LNCaP clone FGC (cell line): ENCODE measurements around the gene TTLL6.

Source experiments
- DNase-seq: peaks from one replicate; pipeline ENCODE4 v3.0.0-alpha.2; 2011; ENCODE audit warnings: low read depth
- H3K4me3 ChIP-seq: 2 replicates; pipeline ENCODE4 v1.5.1; 2011; ENCODE audit warnings: mild to moderate bottlenecking, low read depth, low read length, control low read depth
- TF ChIP-seq, protein P1 (sequence below): IDR thresholded peaks from 2 replicates; pipeline ENCODE4 v1.5.1; 2012; ENCODE audit warnings: mild to moderate bottlenecking; ENCODE audit not compliant: control insufficient read depth, insufficient read depth; ENCODE audit errors: extremely low read depth

Gene TTLL6

DNA sequence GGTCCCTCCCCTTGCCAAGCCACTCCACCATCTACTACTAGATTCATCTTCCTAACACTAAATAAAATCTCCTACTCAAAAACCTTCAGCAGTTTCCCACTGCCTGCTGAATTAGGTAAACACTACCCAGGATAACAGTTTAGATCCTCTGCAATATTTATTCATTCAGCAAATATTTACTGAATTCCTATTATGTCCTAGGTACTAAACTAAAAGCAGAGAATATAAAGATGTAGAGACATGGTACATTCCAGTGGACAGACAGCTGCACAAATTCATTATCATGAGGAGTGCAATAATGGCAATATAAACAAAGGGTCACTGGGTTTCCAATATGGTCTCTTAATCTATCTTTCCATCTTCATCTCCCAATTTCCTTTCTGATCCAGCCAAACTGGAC is 57.7 kb downstream of the TTLL6 start:
- TF ChIP-seq, protein P1, sequence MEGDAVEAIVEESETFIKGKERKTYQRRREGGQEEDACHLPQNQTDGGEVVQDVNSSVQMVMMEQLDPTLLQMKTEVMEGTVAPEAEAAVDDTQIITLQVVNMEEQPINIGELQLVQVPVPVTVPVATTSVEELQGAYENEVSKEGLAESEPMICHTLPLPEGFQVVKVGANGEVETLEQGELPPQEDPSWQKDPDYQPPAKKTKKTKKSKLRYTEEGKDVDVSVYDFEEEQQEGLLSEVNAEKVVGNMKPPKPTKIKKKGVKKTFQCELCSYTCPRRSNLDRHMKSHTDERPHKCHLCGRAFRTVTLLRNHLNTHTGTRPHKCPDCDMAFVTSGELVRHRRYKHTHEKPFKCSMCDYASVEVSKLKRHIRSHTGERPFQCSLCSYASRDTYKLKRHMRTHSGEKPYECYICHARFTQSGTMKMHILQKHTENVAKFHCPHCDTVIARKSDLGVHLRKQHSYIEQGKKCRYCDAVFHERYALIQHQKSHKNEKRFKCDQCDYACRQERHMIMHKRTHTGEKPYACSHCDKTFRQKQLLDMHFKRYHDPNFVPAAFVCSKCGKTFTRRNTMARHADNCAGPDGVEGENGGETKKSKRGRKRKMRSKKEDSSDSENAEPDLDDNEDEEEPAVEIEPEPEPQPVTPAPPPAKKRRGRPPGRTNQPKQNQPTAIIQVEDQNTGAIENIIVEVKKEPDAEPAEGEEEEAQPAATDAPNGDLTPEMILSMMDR = no peak
- peak; percentile 79 for DNase-seq
- no peak overlapping the region for H3K4me3 ChIP-seq

DNA sequence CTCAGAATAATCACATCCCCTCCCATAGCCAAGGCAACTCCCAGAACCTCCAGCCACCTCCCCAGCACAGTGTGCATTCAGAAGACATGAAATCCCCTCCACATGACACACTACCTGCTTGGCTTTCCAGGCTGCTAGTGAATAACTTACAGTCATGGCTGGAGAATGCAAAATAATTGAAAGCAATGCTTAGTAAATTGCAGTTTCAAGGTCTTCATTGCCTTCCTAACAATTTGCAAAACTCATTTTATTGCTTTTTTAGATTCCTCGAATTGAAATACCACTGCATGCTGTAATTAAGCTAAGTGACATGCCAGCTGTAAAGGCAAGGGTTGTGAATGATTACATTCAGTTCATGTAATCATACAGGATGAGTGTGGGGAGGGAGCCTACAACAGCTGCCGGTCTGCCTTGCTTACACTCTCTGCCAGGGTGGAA is 59.5 kb downstream of the TTLL6 start:
- DNase-seq = no peak

DNA sequence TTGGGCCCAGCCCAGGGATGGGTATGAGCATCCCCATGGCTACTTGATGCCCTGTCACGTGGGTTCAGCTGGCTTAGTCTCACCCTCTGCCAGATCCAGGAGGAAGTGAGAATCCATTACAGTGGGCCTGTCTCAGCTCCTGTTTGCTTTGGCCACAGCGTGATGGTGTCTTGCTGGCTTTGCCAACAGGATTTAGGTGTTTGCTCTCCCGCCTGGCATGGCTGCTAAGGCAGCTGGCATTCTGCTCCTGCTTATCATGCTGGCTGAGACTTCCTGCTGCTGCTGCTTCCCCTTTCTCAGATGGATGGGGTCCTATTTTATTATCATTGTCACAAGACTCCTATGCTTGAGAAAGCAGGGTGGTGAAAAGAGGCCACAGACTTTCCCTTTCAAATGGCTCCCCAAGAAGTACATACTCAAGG is 60.2 kb downstream of the TTLL6 start:
- TF ChIP-seq, protein P1 = no peak
- H3K4me3 ChIP-seq = peak overlapping the region; percentile 15; the same call in 1 of the 2 replicates
- peak; percentile 99 for DNase-seq

More for the DNA sequence above, 59.5 kb downstream of the TTLL6 start:
- peak overlapping the region; percentile 15; the same call in 1 of the 2 replicates for H3K4me3 ChIP-seq
- TF ChIP-seq, protein P1 = no peak

DNA sequence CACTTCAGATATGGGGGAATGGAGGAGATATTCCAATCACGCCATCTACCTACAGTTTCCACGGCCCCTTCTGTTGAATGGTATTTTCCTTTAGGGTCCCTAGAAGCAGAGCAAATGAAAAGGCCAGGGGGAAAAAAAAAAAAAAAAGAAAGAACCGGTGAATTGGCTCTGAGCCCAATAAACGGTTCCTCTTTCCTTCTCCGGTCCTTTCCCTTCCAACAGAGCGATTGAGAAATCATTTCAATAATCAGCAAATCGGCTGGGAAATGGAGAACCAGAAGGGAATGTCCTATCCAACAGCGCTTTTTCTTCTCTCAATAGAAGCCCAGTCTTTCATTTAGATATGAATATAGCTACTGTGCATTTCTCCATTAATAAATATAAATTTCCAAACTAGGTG is 61.7 kb downstream of the TTLL6 start:
- H3K4me3 ChIP-seq = no peak overlapping the region
- TF ChIP-seq, protein P1 = no peak
- DNase-seq = no peak

DNA sequence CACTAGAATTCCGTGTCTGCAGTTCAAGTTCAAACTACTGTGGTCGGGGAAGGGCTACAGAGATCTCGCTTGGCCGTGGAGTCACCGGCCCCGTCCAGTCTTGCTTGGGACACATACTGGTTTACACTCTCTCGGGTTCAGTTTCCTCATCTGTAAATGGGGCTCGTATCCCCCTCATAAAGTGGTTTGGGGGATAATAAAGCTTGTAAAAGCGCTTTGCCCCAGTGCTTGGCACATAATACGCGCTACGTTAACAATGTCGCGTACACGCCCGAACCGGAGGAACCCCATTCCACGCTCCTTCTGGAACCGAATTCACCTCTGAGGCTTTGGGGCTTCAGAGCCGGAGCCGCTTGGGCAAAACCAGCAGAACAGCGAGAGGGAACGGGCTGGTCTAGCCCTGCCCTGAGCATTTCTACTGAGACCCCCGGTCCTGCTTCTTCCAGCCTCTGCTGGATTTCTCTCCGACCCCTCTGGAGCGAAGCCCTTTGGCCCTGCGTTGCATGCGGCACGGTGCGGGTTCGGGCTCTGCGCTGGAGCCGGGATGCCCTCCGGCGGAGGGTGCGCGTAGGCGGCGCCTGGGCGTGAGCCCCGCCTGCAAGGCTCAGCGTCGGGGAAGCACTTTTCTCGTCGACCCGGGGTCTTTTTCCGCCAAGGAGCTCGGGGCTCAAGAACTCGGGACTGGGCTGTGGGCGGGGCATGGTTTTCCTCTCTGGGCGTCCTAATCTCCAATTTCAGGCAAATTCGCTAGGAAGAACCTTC is 62.3 kb downstream of the TTLL6 start:
- H3K4me3 ChIP-seq = no peak overlapping the region
- no peak for DNase-seq
- TF ChIP-seq, protein P1 = no peak

DNA sequence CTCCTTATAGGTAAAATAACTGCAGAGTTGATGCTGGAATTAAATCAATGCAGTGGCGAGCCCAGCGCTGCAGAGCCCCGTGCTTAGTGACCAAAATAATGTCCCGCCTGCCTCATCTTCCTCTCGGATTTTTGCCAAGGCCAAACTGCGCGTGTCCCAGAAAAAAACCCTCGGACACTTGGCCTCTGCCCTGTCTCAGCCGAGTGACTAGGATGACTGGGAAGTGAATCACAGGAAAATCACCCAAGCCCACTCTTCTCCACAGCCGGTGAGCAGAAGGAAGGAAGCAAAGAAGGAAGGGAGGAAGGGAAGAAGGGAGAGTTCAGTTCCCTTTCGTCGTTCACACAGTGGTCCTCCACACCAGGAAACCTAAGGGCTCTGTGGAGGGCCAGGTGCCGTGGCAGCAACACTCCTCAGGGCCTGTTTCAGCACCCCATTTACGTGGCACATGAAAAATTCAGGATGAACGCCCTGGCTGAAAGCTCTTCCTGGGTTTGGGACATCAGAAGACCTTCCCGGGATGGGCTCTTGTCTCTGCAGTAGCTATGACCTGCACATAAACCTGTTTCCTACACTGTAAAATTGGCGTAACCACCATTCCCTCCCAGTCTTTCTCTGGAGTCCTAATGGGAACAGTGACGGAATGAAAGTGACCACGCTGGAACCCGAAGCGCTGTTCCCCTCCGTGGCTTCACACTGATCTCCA is 63.1 kb downstream of the TTLL6 start:
- no peak overlapping the region for H3K4me3 ChIP-seq

More for the DNA sequence above, 63.1 kb downstream of the TTLL6 start:
- TF ChIP-seq, protein P1 = no peak
- DNase-seq = no peak
